Kidney (tissue), 14 donors: ENCODE data around the gene C22orf23. TPM values are rescaled to one million over a fixed set of nuclear protein-coding genes. Genes with fewer than 3 reads are reported as not detected.
A peak's percentile ranks its signal among the peaks of the same experiment; 100 is the strongest.
"Not testable (repeated sequence)": the region's sequence is repeated elsewhere in the genome, so short reads cannot be mapped to it uniquely, and the experiment has no call there.

Experiments
- DNase-seq, 5 donors: peaks; one replicate each; pipeline ENCODE4 v3.0.0-alpha.2; 2013 to 2020
- FAIRE-seq: peaks from 2 replicates; lab custom pipeline; 2012; peaks lifted over from hg19 to GRCh38; lab: Jason Lieb, UNC
- H3K27ac ChIP-seq, 2 donors: one replicate each; pipeline ENCODE4 v1.7.0; 2013; ENCODE audit warnings: low read depth in 2 of 2, low read length in 2 of 2, inconsistent platforms in 1 of 2
- H3K27me3 ChIP-seq: one replicate; pipeline ENCODE4 v1.7.1; 2013; ENCODE audit warnings: low read length, inconsistent platforms; ENCODE audit not compliant: control insufficient read depth, insufficient read depth
- H3K36me3 ChIP-seq, 3 donors: one replicate each; pipeline versions ENCODE4 v1.7.0 to v1.7.1; 2013; ENCODE audit warnings: low read length in 3 of 3, control low read depth in 1 of 3, inconsistent platforms in 1 of 3; ENCODE audit not compliant: insufficient read depth in 3 of 3, control insufficient read depth in 2 of 3
- H3K4me1 ChIP-seq, 3 donors: one replicate each; pipeline versions ENCODE4 v1.7.0 to v1.7.1; 2013; ENCODE audit warnings: low read length in 3 of 3, inconsistent platforms in 1 of 3, low read depth in 1 of 3; ENCODE audit not compliant: control insufficient read depth in 2 of 3, insufficient read depth in 2 of 3
- H3K4me3 ChIP-seq, 3 donors: one replicate each; pipeline versions ENCODE4 v1.7.0 to v1.8.1; 2013; ENCODE audit warnings: low read length in 3 of 3, control low read depth in 1 of 3, inconsistent platforms in 1 of 3
- H3K9ac ChIP-seq, 3 donors: one replicate each; pipeline versions ENCODE4 v1.7.0 to v1.7.1; 2013; ENCODE audit warnings: low read length in 3 of 3, control low read depth in 1 of 3, inconsistent platforms in 1 of 3
- H3K9me3 ChIP-seq, 3 donors: one replicate each; pipeline versions ENCODE4 v1.7.0 to v1.7.1; 2013; ENCODE audit warnings: low read length in 3 of 3, control low read depth in 1 of 3, inconsistent platforms in 1 of 3; ENCODE audit not compliant: control insufficient read depth in 2 of 3, insufficient read depth in 1 of 3
- CTCF ChIP-seq: IDR thresholded peaks from 3 replicates; pipeline ENCODE4 v1.5.1; 2012; ENCODE audit warnings: mild to moderate bottlenecking, moderate library complexity, borderline replicate concordance; ENCODE audit not compliant: insufficient read depth; ENCODE audit errors: extremely low read depth
- intact Hi-C: fragments of 100-400 bp; cut with DNase I; formaldehyde crosslinking; loops from one replicate; pipeline ENCODE4 v1.11.1; 2022
- polyA plus RNA-seq: library from polyadenylated mRNA; stranded (reverse); fragments of 350-450 nt; fragmentation: Illumina TruSeq; extraction: RNeasy Lipid Tissue Mini Kit (QIAGEN cat#74804); gene quantifications from one replicate; pipeline ENCODE4 v1.2.3, GENCODE V29; 2014; ENCODE audit warnings: low read depth, low replicate concordance; ENCODE audit not compliant: insufficient read depth
- total RNA-seq: library from RNA; stranded (reverse); fragmentation: NEBNext Ultra II Directional; extraction: Animal tissue kit (Norgen Biotek cat#: 25700); gene quantifications from one replicate; pipeline ENCODE4 v1.2.1, GENCODE V29; 2021
- donor health status: control.
- donor health status: control.
- donor health status: control.
- donor health status: control.
- donor health status: control.
- donor health status: DM: yes; HTN: yes; CAD: no.
- donor health status: Normal renal cell carcinoma (clear cell type).

C22orf23 gene
- total and polyA plus RNA-seq, 2 donors from 2014 or later = 0.57 to 1.0 TPM

DNA sequence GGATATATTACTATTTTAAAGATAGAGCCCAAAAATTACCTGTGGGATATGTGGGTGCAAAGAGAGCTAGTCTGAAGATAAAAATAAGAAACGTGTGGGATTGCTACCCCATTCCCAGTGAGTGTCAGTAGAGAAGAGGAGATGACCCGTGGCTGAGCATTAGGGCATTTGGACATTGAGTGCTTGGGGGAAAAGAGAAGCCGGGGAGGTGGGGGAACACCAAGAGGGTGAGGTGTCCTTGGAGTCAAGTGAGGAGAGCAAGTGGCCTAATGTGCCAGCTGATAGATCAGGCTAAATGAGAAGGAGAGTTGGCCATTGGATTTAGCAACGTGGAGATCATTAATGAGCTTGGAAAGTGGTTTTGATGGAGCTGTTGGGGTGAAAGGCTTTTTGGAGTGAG, 1.3 kb upstream of the C22orf23 start:
- Histone ChIP-seq H3K4me1 (peaks cover 0 to 11% (median 5%) of the 10 kb centered on the region in 3 donors), H3K27me3 (no peaks in the 10 kb centered on the region), H3K9me3 (no peaks in the 10 kb centered on the region), H3K27ac (no peak overlapping the region), H3K36me3 (peaks cover 2 to 25% (median 12%) of the 10 kb centered on the region in 3 donors), H3K9ac (no peak overlapping the region), H3K4me3 (peak overlapping the region in 2 of 3 donors; percentile 85 to 94)
- TF ChIP-seq CTCF = no peak
- intact Hi-C loops = no loop called here
- no peak for DNase-seq
- no peak for FAIRE-seq

DNA sequence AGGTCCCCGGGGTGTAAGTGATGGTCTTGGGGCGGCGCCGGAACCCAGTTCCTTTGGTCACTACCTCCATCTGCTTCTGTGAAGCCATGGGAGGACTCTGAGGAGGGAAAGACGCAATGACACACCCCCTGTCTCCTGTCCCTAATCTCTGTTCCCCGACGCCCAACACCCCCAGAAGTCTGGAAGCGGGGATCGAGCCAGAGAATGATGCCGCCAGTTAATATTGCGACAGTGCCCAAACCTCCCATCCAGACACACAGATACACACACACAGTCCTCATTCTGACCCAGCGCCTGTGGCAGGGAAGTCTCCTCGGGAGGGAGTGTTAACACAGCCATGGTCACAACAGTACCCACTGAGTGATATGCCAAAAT, 352 bp downstream of the C22orf23 start:
- peak overlapping the region; percentile 2 to 94 (median 84) for H3K9ac ChIP-seq
- no peak for TF ChIP-seq CTCF
- FAIRE-seq (no peak), DNase-seq (no peak)
- H3K4me3 ChIP-seq = peak overlapping the region; percentile 85 to 94 (median 89)
- H3K27me3 ChIP-seq = no peaks in the 10 kb centered on the region
- H3K36me3 ChIP-seq = peaks cover 2 to 14% (median 7%) of the 10 kb centered on the region in 3 donors
- H3K9me3 ChIP-seq = no peaks in the 10 kb centered on the region
- intact Hi-C loops = no loop called here
- H3K27ac ChIP-seq = no peak overlapping the region
- peaks cover 0 to 11% (median 5%) of the 10 kb centered on the region in 3 donors for H3K4me1 ChIP-seq

GRCh38 chr22:37952629-37953028, 772 bp downstream of the C22orf23 start:
- intact Hi-C loops, H3K27me3 ChIP-seq, FAIRE-seq, DNase-seq, H3K27ac ChIP-seq, H3K9me3 ChIP-seq: not testable (repeated sequence)
- peak overlapping the region; percentile 85 to 94 (median 89) for H3K4me3 ChIP-seq
- peak overlapping the region in 2 of 3 donors; percentile 84 to 94 for H3K9ac ChIP-seq
- peaks cover 0 to 11% (median 5%) of the 10 kb centered on the region in 3 donors for H3K4me1 ChIP-seq
- peaks cover 2 to 11% (median 7%) of the 10 kb centered on the region in 3 donors for H3K36me3 ChIP-seq

DNA sequence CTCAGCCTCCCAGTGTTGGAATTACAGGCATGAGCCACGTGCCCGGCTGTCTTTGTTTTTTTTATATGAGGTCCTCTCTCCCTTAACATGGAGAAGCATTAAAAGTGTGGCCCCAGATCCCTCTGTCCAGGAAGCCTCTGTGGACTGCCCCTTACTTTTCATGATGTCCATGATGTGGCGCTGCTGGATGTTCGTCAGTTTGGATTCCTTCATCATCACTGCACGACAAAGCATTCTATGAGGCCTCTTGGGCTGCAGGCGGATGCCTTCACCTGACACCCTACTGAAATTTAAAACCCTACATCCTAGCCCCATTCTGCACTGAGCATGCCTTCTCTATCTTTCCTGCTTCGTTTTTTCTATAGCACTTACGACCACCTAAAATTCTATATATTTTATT, 2.1 kb downstream of the C22orf23 start:
- intact Hi-C loops = no loop called here
- Histone ChIP-seq H3K27ac (no peak overlapping the region), H3K9ac (no peak overlapping the region), H3K36me3 (no peaks in the 10 kb centered on the region), H3K4me1 (peaks cover 0 to 11% (median 5%) of the 10 kb centered on the region in 3 donors), H3K4me3 (no peak overlapping the region), H3K27me3 (no peaks in the 10 kb centered on the region), H3K9me3 (no peaks in the 10 kb centered on the region)
- FAIRE-seq (no peak), DNase-seq (peak in 3 of 5 donors; percentile 57 to 66 (median 65))
- no peak for TF ChIP-seq CTCF

DNA sequence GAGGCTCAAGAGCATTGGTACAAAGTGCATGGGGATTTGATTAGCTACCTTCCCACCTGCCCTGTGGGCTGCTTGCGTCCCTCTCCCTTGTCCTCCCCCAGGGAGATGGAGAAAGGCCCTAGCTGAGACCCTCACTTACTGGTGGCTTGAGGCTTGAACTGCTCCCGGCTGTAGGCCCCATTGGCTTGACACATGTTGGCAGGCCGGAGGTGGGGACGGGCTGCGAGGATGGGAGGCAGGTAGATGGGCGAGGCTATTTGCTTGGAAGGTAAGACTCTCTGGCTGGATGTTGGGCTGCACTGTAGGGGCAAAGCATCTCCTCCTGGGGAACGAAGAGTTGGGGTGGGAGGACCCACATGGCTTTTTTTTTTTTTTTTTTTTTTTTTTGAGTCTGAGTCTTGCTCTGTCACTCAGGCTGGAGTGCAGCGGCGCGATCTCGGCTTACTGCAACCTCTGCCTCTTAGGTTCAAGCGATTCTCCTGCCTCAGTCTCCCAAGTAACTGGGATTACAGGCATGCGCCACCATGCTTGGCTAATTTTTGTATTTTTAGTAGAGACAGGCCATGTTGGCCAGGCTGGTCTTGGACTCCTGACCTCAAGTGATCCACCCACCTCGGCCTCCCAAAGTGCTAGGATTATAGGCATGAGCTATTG, 6.1 kb downstream of the C22orf23 start:
- intact Hi-C loops, FAIRE-seq, H3K9me3 ChIP-seq, H3K4me3 ChIP-seq, H3K9ac ChIP-seq, H3K36me3 ChIP-seq, H3K27me3 ChIP-seq, H3K27ac ChIP-seq: not testable (repeated sequence)
- peaks cover 0 to 10% (median 6%) of the 10 kb centered on the region in 3 donors for H3K4me1 ChIP-seq
- peak in 1 of 5 donors; percentile 61 for DNase-seq

GRCh38 chr22:37944423-37944822, 9.0 kb downstream of the C22orf23 start:
- H3K27ac ChIP-seq, FAIRE-seq, H3K27me3 ChIP-seq, intact Hi-C loops, H3K9ac ChIP-seq, H3K9me3 ChIP-seq, H3K4me3 ChIP-seq: not testable (repeated sequence)
- DNase-seq = peak in 1 of 5 donors; percentile 54
- Histone ChIP-seq H3K36me3 (peaks cover 0 to 11% (median 11%) of the 10 kb centered on the region in 3 donors), H3K4me1 (peaks cover 0 to 10% (median 6%) of the 10 kb centered on the region in 3 donors)
